Activated T-helper 2 cell treated with anti-CD3 and anti-CD28 coated beads, Interferon-gamma antibody, Interleukin-2, Interleukin-4, amounts not matched to agents 10 μg/mL and 5 μg/mL and 100 μg/mL, durations not matched to agents 14 hours and 24 hours and 36 hours (primary cell): ENCODE results near the gene PVALEF. TPM values are rescaled to one million over a fixed set of nuclear protein-coding genes. Genes with fewer than 3 reads are reported as not detected.

Source experiments
- DNase-seq: peaks from one replicate; pipeline ENCODE4 v3.0.0; 2021; ENCODE audit warnings: low spot score
- H3K27ac Mint-ChIP-seq: one replicate; pipeline ENCODE4 v1.8.0; 2021; ENCODE audit warnings: mixed read lengths
- H3K27me3 Mint-ChIP-seq: one replicate; pipeline ENCODE4 v1.8.0; 2021; ENCODE audit warnings: low read depth, mixed read lengths
- H3K36me3 Mint-ChIP-seq: one replicate; pipeline ENCODE4 v1.8.0; 2021; ENCODE audit warnings: low read depth, mixed read lengths
- H3K4me1 Mint-ChIP-seq: one replicate; pipeline ENCODE4 v1.8.0; 2021; ENCODE audit warnings: low read depth, mixed read lengths
- H3K4me3 Mint-ChIP-seq: one replicate; pipeline ENCODE4 v1.8.0; 2021; ENCODE audit warnings: low read depth, mild to moderate bottlenecking, moderate library complexity, mixed read lengths
- H3K9me3 Mint-ChIP-seq: one replicate; pipeline ENCODE4 v1.8.0; 2021; ENCODE audit warnings: mixed read lengths
- intact Hi-C: fragments of 100-400 bp; cut with micrococcal nuclease; formaldehyde crosslinking; loops from one replicate; pipeline ENCODE4 v1.15.1; 2023
- total RNA-seq: library from RNA; stranded (reverse); gene quantifications from 2 replicates; pipeline ENCODE4 v1.2.3, GENCODE V29; 2022

Gene PVALEF
- total RNA-seq, 1 donor from 2014 or later = not detected

GRCh38 chr17:81188491-81188840 is 23.2 kb downstream of the PVALEF start:
- no peaks in the 10 kb centered on the region for H3K9me3 Mint-ChIP-seq
- no peaks in the 10 kb centered on the region for H3K36me3 Mint-ChIP-seq
- no peak overlapping the region for H3K27ac Mint-ChIP-seq
- intact Hi-C loops = no loop called here
- no peak for DNase-seq
- no peak overlapping the region for H3K4me3 Mint-ChIP-seq
- no peaks in the 10 kb centered on the region for H3K27me3 Mint-ChIP-seq
- no peaks in the 10 kb centered on the region for H3K4me1 Mint-ChIP-seq

- H3K27me3 Mint-ChIP-seq = no peaks in the 10 kb centered on the region
- H3K4me3 Mint-ChIP-seq = no peak overlapping the region
- DNase-seq = no peak
- no peaks in the 10 kb centered on the region for H3K9me3 Mint-ChIP-seq
- H3K36me3 Mint-ChIP-seq = no peaks in the 10 kb centered on the region
- H3K27ac Mint-ChIP-seq = no peak overlapping the region
- H3K4me1 Mint-ChIP-seq = no peaks in the 10 kb centered on the region
- intact Hi-C loops = no loop called here
Measured at GRCh38 chr17:81189016-81189415, 23.7 kb downstream of the PVALEF start.

- DNase-seq = no peak
- Mint-ChIP-seq H3K36me3 (no peaks in the 10 kb centered on the region), H3K4me1 (no peaks in the 10 kb centered on the region), H3K9me3 (no peaks in the 10 kb centered on the region), H3K27me3 (no peaks in the 10 kb centered on the region), H3K4me3 (no peak overlapping the region), H3K27ac (no peak overlapping the region)
- intact Hi-C loops = no loop called here
Measured at GRCh38 chr17:81189670-81190530, 24.6 kb downstream of the PVALEF start.

- H3K9me3 Mint-ChIP-seq = no peaks in the 10 kb centered on the region
- H3K4me1 Mint-ChIP-seq = no peaks in the 10 kb centered on the region
- no peak overlapping the region for H3K4me3 Mint-ChIP-seq
- no peak for DNase-seq
- no peaks in the 10 kb centered on the region for H3K36me3 Mint-ChIP-seq
- H3K27ac Mint-ChIP-seq = no peak overlapping the region
- H3K27me3 Mint-ChIP-seq = no peaks in the 10 kb centered on the region
- intact Hi-C loops = no loop called here
Measured at GRCh38 chr17:81190591-81190990, 25.3 kb downstream of the PVALEF start.

- Mint-ChIP-seq H3K4me1 (no peaks in the 10 kb centered on the region), H3K27me3 (no peaks in the 10 kb centered on the region), H3K4me3 (no peak overlapping the region), H3K27ac (no peak overlapping the region), H3K36me3 (no peaks in the 10 kb centered on the region), H3K9me3 (no peaks in the 10 kb centered on the region)
- intact Hi-C loops = no loop called here
- no peak for DNase-seq
Measured at GRCh38 chr17:81191116-81191515, 25.8 kb downstream of the PVALEF start.

DNA sequence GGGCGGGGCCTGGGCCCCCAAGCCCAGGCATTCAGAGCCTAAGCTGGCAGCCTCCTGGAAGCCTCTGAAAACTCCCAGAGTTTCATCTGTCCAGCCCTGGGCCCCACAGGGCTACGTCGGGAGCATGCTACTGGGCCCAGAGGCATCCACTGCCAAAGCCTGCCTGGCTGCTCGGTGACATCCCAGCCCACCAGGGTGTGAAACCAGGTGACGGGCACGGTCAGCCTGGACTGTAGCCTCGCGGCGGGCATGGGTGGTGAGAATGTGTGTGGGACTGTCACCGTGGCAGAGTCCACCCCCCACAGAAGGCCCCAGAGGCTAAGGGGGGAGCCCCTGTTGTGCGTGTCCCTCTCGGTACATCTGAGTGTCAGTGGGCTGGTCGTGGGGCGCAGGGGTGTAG is 26.3 kb downstream of the PVALEF start:
- Mint-ChIP-seq H3K36me3 (no peaks in the 10 kb centered on the region), H3K9me3 (no peaks in the 10 kb centered on the region), H3K27ac (no peak overlapping the region), H3K27me3 (no peaks in the 10 kb centered on the region), H3K4me1 (no peaks in the 10 kb centered on the region), H3K4me3 (no peak overlapping the region)
- intact Hi-C loops = no loop called here
- no peak for DNase-seq

DNA sequence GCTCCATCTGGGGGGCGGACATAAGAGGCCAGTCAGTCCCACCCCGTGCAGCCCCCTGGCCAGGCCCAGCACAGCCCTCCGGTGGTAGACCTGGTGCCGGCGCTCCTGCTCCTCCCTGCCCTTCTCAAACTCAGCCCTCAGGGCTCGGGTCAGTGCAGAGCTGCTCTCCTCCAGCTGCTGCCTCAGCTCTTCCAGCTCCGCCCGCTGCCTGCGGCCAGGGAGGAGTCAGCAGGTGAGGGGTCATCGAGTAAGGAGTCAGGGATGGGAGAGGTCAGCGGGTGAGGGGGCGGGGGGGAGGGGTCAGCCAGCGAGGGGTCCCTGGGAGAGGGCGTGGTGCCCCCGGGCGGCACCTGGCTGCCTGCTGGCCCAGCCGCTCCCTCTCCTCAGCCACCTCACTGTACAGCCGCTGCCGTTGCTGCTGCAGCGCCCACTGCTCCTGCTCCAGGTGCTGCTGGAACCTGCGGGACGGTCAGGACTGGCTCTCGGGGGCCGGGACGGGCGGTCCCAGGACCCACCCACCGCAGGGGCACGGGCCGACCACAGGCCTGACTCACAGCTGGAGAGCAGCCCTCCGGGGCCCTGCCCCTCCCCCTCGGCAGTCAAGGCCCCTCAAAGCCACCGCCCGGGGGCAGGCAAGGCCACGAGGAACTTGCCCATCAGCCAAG is 27.2 kb downstream of the PVALEF start:
- H3K27ac Mint-ChIP-seq = no peak overlapping the region
- no peaks in the 10 kb centered on the region for H3K4me1 Mint-ChIP-seq
- H3K4me3 Mint-ChIP-seq = no peak overlapping the region
- no peaks in the 10 kb centered on the region for H3K9me3 Mint-ChIP-seq
- no peaks in the 10 kb centered on the region for H3K36me3 Mint-ChIP-seq
- no peaks in the 10 kb centered on the region for H3K27me3 Mint-ChIP-seq
- intact Hi-C loops = no loop called here
- DNase-seq = no peak

DNA sequence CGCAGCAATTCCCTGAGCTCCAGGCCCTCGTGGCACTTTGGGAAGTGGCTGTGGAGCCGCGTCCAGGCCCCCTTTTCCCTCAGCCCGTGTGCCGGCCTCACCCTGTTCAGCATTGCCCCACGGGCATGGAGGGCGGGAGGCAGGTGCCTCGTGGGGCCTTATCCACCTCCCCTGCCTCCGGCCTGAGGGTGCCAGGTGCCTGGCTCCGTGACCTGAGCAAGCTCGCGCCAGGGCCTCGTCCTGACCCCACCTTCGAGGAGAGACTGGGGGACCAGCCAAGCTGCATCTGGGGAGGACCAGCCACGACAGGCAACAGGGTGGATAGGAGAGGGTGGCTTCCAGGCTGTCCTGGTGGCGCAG is 27.7 kb downstream of the PVALEF start:
- H3K4me1 Mint-ChIP-seq = no peaks in the 10 kb centered on the region
- H3K9me3 Mint-ChIP-seq = no peaks in the 10 kb centered on the region
- no peaks in the 10 kb centered on the region for H3K27me3 Mint-ChIP-seq
- intact Hi-C loops = no loop called here
- DNase-seq = no peak
- H3K36me3 Mint-ChIP-seq = no peaks in the 10 kb centered on the region
- no peak overlapping the region for H3K27ac Mint-ChIP-seq
- no peak overlapping the region for H3K4me3 Mint-ChIP-seq

GRCh38 chr17:81193470-81194224 is 28.3 kb downstream of the PVALEF start:
- H3K27ac Mint-ChIP-seq = no peak overlapping the region
- no peaks in the 10 kb centered on the region for H3K4me1 Mint-ChIP-seq
- no peaks in the 10 kb centered on the region for H3K9me3 Mint-ChIP-seq
- no peaks in the 10 kb centered on the region for H3K27me3 Mint-ChIP-seq
- intact Hi-C loops = no loop called here
- H3K36me3 Mint-ChIP-seq = no peaks in the 10 kb centered on the region
- DNase-seq = no peak
- H3K4me3 Mint-ChIP-seq = no peak overlapping the region

- H3K27me3 Mint-ChIP-seq = no peaks in the 10 kb centered on the region
- no peak for DNase-seq
- no peaks in the 10 kb centered on the region for H3K9me3 Mint-ChIP-seq
- H3K4me1 Mint-ChIP-seq = no peaks in the 10 kb centered on the region
- no peak overlapping the region for H3K4me3 Mint-ChIP-seq
- intact Hi-C loops = no loop called here
- H3K36me3 Mint-ChIP-seq = no peaks in the 10 kb centered on the region
- H3K27ac Mint-ChIP-seq = no peak overlapping the region
Measured at GRCh38 chr17:81194225-81194760, 29.0 kb downstream of the PVALEF start.

DNA sequence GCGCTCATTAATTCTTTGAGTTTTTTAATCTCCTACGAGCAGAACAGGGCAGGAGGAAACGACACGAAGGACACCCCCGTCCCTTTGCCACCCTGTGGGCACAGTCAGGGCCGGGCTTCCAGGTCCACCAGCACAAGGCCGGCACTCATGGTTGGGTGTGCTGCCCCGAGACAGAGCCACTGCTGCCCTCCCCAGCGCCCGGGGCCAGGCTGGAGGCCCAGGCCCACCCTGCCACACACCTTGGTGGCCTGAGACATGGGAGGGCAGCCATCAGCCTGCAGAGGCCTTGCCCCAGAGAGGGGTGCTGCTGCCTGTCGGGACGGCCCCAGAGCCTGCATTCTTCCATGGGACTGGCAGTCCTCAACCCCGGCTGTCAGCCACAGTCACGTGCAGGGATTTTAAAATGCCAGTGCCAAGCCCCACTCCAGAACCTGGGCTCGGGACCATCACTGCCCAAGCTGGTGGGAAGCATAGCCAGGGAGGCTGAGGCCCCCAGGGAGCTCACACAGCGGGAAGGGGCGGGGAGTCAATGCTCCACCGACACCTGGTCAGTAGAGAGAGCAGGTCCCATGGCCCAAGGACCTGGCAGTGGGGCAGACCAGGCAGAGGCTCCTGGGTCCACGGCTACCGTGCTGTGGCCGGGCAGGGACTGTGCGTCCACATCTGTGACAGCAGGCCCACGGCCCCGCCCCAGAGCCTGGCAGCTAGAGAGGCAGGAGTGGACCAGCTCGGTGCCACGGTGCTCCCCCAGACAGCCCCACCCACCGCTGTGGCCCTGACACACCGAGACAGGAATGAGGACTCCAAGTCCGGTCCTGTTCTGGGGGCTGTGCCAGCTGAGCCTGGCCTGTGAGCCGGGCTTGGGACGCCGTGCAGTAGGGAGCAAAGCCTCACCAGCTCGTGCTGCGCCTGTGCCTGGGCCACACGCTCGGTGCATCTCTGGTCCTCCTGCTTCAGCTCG is 29.9 kb downstream of the PVALEF start:
- no peaks in the 10 kb centered on the region for H3K4me1 Mint-ChIP-seq
- intact Hi-C loops = no loop called here
- DNase-seq = no peak
- no peak overlapping the region for H3K4me3 Mint-ChIP-seq
- H3K27ac Mint-ChIP-seq = no peak overlapping the region
- no peaks in the 10 kb centered on the region for H3K36me3 Mint-ChIP-seq
- no peaks in the 10 kb centered on the region for H3K9me3 Mint-ChIP-seq
- no peaks in the 10 kb centered on the region for H3K27me3 Mint-ChIP-seq

DNA sequence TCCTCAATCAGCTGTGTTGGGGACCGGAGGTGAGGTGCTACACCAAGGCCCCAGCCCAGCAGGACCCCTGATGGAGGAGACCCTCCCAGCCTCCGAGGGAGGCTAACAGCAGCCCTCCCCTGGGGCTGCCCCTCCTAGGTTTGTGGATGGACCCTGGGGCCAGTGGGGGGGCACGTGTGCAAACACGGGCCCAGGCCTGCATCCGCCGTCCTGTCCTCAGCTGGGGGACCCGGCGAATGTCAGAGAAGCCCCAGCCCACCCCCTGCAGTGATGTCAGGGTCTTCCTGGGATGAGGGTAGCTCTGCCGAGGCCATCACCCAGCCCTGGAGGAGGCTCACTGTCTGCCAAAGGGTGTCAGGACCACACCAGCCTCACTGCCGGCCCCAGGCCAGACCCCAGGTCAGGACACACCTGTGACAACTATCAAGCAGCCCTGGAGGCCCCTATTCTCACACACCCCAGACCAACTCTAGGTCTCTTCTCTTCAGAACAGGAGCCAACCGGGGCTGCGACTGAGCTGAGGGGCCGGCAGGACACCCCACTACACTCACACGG is 30.7 kb downstream of the PVALEF start:
- H3K36me3 Mint-ChIP-seq = no peaks in the 10 kb centered on the region
- no peak overlapping the region for H3K27ac Mint-ChIP-seq
- no peaks in the 10 kb centered on the region for H3K9me3 Mint-ChIP-seq
- DNase-seq = no peak
- H3K4me3 Mint-ChIP-seq = no peak overlapping the region
- intact Hi-C loops = no loop called here
- H3K4me1 Mint-ChIP-seq = no peaks in the 10 kb centered on the region
- H3K27me3 Mint-ChIP-seq = no peaks in the 10 kb centered on the region
